ENCODE data around the gene PHACTR3.

PHACTR3 gene

DNA sequence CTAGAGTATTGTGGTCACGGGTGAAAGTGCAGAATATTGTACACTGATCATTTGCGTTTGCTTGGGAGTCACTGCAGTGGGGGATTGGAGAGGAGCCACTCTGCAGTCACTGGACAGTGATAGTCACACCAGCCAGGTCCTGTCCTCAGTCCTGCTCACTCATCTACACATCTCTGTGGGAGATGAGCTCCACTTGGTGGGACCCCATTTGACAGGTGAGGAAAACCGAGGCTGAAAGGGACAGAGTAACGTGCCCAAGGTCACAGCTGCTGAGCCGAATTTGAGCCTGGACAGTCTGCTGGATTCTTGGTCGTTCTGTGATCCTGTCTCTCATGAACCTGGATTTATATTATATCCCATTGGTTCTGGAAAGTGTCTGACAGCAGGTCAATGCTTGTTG is 17.7 kb upstream of the PHACTR3 start:
- WGBS (ENCODE audit: extremely low coverage, insufficient coverage, insufficient read length), result no CpG with 5 or more reads among the region's 6 CpGs

DNA sequence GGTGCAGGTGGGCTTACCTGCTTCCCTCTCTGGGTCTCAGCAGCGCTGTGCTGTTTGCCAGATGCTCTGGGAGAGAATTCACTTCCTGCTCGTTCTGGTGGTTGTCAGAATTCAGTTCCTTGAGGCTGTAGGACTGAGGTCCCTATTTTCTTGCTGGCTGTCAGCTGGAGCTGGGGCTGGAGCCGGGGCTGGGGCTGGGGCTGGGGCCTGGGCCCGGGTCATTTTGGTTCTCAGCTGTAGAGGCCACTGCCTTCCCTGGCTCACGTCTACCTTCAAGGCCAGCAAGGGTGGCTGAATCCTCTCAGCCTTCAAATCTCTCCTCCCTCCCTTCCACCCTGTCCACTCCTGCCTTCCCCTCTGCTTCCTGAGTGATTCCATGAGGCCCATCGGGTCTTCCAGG is 16.8 kb upstream of the PHACTR3 start:
- Histone ChIP-seq H3K79me1 (ENCODE audit: low read length) (no peaks in the 10 kb centered on the region), H3K4me2 (ENCODE audit: low read length) (no peak overlapping the region), H4K91ac (ENCODE audit: low read depth, low read length) (no peak overlapping the region), H3K36me3 (ENCODE audit: control insufficient read depth in 1 of 2, insufficient read depth in 2 of 2, low read length in 2 of 2) (no peaks in the 10 kb centered on the region), H3K4me1 (ENCODE audit: control insufficient read depth in 1 of 2, insufficient read depth in 2 of 2, low read length in 2 of 2) (no peaks in the 10 kb centered on the region), H2BK120ac (ENCODE audit: insufficient read depth, low read length, poor library complexity) (no peak overlapping the region), H4K8ac (ENCODE audit: low read depth, low read length) (no peak overlapping the region), H3K9me3 (ENCODE audit: insufficient read depth, low read depth, low read length) (peaks cover 28% of the 10 kb centered on the region), H2BK5ac (ENCODE audit: low read depth, low read length, poor library complexity) (no peak overlapping the region), H3K18ac (ENCODE audit: low read length) (no peak overlapping the region), H3K9ac (ENCODE audit: low read length) (no peak overlapping the region), H3K4me3 (ENCODE audit: low read depth, low read length) (no peak overlapping the region), H3K27ac (ENCODE audit: low read depth, low read length) (no peak overlapping the region), H2AFZ (ENCODE audit: insufficient read depth, low read length, poor library complexity) (no peak overlapping the region), H2BK12ac (ENCODE audit: low read length) (no peak overlapping the region), H2AK5ac (ENCODE audit: low read length) (no peak overlapping the region), H3K27me3 (ENCODE audit: insufficient read depth, low read length) (no peaks in the 10 kb centered on the region), H4K12ac (ENCODE audit: low read depth, low read length) (no peak overlapping the region), H3K14ac (ENCODE audit: low read length) (no peak overlapping the region), H3K23ac (ENCODE audit: low read length) (no peak overlapping the region), H3K79me2 (ENCODE audit: control insufficient read depth, insufficient read depth, low read length, poor library complexity) (no peaks in the 10 kb centered on the region), H3K4ac (ENCODE audit: low read depth, low read length) (no peak overlapping the region)
- no peak for DNase-seq
- no CpG with 5 or more reads among the region's 6 CpGs for WGBS (ENCODE audit: extremely low coverage, insufficient coverage, insufficient read length)

More for the DNA sequence above, 17.7 kb upstream of the PHACTR3 start:
- H3K27me3 ChIP-seq (ENCODE audit: insufficient read depth, low read length), result no peaks in the 10 kb centered on the region
- no peak overlapping the region for H3K4me2 ChIP-seq (ENCODE audit: low read length)
- no peak overlapping the region for H2AK5ac ChIP-seq (ENCODE audit: low read length)
- no peak overlapping the region for H2BK5ac ChIP-seq (ENCODE audit: low read depth, low read length, poor library complexity)
- no peak overlapping the region for H3K18ac ChIP-seq (ENCODE audit: low read length)
- H3K9me3 ChIP-seq (ENCODE audit: insufficient read depth, low read depth, low read length), result peaks cover 28% of the 10 kb centered on the region
- H4K91ac ChIP-seq (ENCODE audit: low read depth, low read length), result no peak overlapping the region
- no peaks in the 10 kb centered on the region for H3K4me1 ChIP-seq (ENCODE audit: control insufficient read depth in 1 of 2, insufficient read depth in 2 of 2, low read length in 2 of 2)
- H2AFZ ChIP-seq (ENCODE audit: insufficient read depth, low read length, poor library complexity), result no peak overlapping the region
- H3K23ac ChIP-seq (ENCODE audit: low read length), result no peak overlapping the region
- H4K8ac ChIP-seq (ENCODE audit: low read depth, low read length), result no peak overlapping the region
- no peaks in the 10 kb centered on the region for H3K79me2 ChIP-seq (ENCODE audit: control insufficient read depth, insufficient read depth, low read length, poor library complexity)
- H3K4ac ChIP-seq (ENCODE audit: low read depth, low read length), result no peak overlapping the region
- no peak overlapping the region for H3K4me3 ChIP-seq (ENCODE audit: low read depth, low read length)
- no peaks in the 10 kb centered on the region for H3K79me1 ChIP-seq (ENCODE audit: low read length)
- no peaks in the 10 kb centered on the region for H3K36me3 ChIP-seq (ENCODE audit: control insufficient read depth in 1 of 2, insufficient read depth in 2 of 2, low read length in 2 of 2)
- DNase-seq, result no peak
- no peak overlapping the region for H3K9ac ChIP-seq (ENCODE audit: low read length)
- H4K12ac ChIP-seq (ENCODE audit: low read depth, low read length), result no peak overlapping the region
- H2BK120ac ChIP-seq (ENCODE audit: insufficient read depth, low read length, poor library complexity), result no peak overlapping the region
- H3K27ac ChIP-seq (ENCODE audit: low read depth, low read length), result no peak overlapping the region
- H3K14ac ChIP-seq (ENCODE audit: low read length), result no peak overlapping the region
- no peak overlapping the region for H2BK12ac ChIP-seq (ENCODE audit: low read length)

DNA sequence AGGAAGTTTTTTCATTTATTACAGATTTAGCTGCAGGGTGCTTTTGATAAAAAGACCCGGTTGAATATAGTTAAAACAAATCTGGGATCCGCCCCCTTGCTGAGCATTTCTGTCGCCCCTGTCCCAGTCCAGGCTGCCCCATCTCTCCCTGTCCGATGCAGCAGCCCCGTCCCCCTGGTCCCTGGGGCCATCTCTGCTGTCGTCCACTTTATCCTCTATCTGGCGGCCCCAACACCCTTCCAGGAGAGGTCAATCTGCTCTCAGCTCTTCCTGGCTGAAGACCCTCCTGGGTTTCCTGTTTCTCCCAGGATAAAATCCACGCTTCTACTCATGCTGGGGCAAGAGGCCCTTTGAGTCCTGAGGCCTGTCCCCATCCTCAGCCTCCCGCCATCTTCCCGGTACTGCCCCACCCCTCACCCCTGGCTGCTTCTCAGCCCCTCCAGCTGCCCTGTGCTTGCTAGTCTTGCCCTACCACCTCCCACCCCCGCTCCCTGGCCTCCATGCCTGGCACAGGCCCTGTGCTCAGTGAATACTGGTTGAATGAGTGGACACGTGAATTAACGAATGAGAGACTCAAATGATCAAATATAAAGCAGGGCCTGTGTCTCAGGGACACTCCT is 16.0 kb upstream of the PHACTR3 start:
- Histone ChIP-seq H3K79me1 (ENCODE audit: low read length) (no peaks in the 10 kb centered on the region), H3K36me3 (ENCODE audit: control insufficient read depth in 1 of 2, insufficient read depth in 2 of 2, low read length in 2 of 2) (no peaks in the 10 kb centered on the region), H2BK120ac (ENCODE audit: insufficient read depth, low read length, poor library complexity) (no peak overlapping the region), H4K91ac (ENCODE audit: low read depth, low read length) (no peak overlapping the region), H3K18ac (ENCODE audit: low read length) (no peak overlapping the region), H3K9me3 (ENCODE audit: insufficient read depth, low read depth, low read length) (peaks cover 28% of the 10 kb centered on the region), H3K4me2 (ENCODE audit: low read length) (no peak overlapping the region), H3K9ac (ENCODE audit: low read length) (no peak overlapping the region), H2AK5ac (ENCODE audit: low read length) (no peak overlapping the region), H3K79me2 (ENCODE audit: control insufficient read depth, insufficient read depth, low read length, poor library complexity) (no peaks in the 10 kb centered on the region), H4K8ac (ENCODE audit: low read depth, low read length) (no peak overlapping the region), H3K27ac (ENCODE audit: low read depth, low read length) (no peak overlapping the region), H2BK5ac (ENCODE audit: low read depth, low read length, poor library complexity) (no peak overlapping the region), H3K23ac (ENCODE audit: low read length) (no peak overlapping the region), H3K4me3 (ENCODE audit: low read depth, low read length) (no peak overlapping the region), H3K27me3 (ENCODE audit: insufficient read depth, low read length) (no peaks in the 10 kb centered on the region), H2BK12ac (ENCODE audit: low read length) (no peak overlapping the region), H3K4me1 (ENCODE audit: control insufficient read depth in 1 of 2, insufficient read depth in 2 of 2, low read length in 2 of 2) (no peaks in the 10 kb centered on the region), H2AFZ (ENCODE audit: insufficient read depth, low read length, poor library complexity) (no peak overlapping the region), H3K4ac (ENCODE audit: low read depth, low read length) (no peak overlapping the region), H3K14ac (ENCODE audit: low read length) (no peak overlapping the region), H4K12ac (ENCODE audit: low read depth, low read length) (no peak overlapping the region)
- no CpG with 5 or more reads among the region's 13 CpGs for WGBS (ENCODE audit: extremely low coverage, insufficient coverage, insufficient read length)
- no peak for DNase-seq

DNA sequence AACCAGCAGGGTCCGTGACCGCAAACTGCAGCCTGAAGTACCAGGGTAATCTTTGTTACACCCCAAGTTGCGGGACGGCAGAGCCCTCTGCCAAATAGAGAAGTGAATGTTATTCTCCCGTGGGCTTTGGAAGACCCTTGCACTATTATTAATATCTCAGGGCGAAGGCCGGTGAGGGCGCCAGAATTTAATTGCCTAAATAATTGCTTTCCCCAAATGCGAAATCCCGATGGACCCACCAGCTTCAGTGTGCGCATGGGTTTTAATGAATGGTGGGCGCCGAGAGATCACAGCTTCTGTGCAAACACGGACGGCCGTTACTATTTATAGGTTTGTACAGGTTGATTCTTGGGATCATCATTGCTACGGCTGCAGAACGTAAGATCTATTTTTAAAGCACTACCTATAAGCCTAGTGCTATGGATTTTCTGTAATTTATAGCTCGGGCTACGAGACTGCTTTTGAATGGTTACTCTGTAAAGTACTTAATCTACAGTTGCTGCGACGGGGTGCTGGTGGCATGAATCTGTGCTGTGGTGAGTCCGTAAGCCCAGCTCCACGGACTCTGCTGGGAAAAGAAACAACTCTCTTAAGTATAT is 15.2 kb upstream of the PHACTR3 start:
- Histone ChIP-seq H2BK12ac (ENCODE audit: low read length) (no peak overlapping the region), H3K14ac (ENCODE audit: low read length) (no peak overlapping the region), H2AK5ac (ENCODE audit: low read length) (no peak overlapping the region), H2BK120ac (ENCODE audit: insufficient read depth, low read length, poor library complexity) (no peak overlapping the region), H3K23ac (ENCODE audit: low read length) (no peak overlapping the region), H3K18ac (ENCODE audit: low read length) (no peak overlapping the region), H2BK5ac (ENCODE audit: low read depth, low read length, poor library complexity) (no peak overlapping the region), H4K8ac (ENCODE audit: low read depth, low read length) (no peak overlapping the region), H3K4me2 (ENCODE audit: low read length) (no peak overlapping the region), H3K79me2 (ENCODE audit: control insufficient read depth, insufficient read depth, low read length, poor library complexity) (no peaks in the 10 kb centered on the region), H3K79me1 (ENCODE audit: low read length) (no peaks in the 10 kb centered on the region), H3K4ac (ENCODE audit: low read depth, low read length) (no peak overlapping the region), H4K12ac (ENCODE audit: low read depth, low read length) (no peak overlapping the region), H3K9me3 (ENCODE audit: insufficient read depth, low read depth, low read length) (peaks cover 24% of the 10 kb centered on the region), H3K36me3 (ENCODE audit: control insufficient read depth in 1 of 2, insufficient read depth in 2 of 2, low read length in 2 of 2) (no peaks in the 10 kb centered on the region), H3K27me3 (ENCODE audit: insufficient read depth, low read length) (no peaks in the 10 kb centered on the region), H3K4me1 (ENCODE audit: control insufficient read depth in 1 of 2, insufficient read depth in 2 of 2, low read length in 2 of 2) (no peaks in the 10 kb centered on the region), H2AFZ (ENCODE audit: insufficient read depth, low read length, poor library complexity) (no peak overlapping the region), H3K9ac (ENCODE audit: low read length) (no peak overlapping the region), H4K91ac (ENCODE audit: low read depth, low read length) (no peak overlapping the region), H3K27ac (ENCODE audit: low read depth, low read length) (no peak overlapping the region), H3K4me3 (ENCODE audit: low read depth, low read length) (no peak overlapping the region)
- DNase-seq, result no peak
- WGBS (ENCODE audit: extremely low coverage, insufficient coverage, insufficient read length), result no CpG with 5 or more reads among the region's 24 CpGs
